Measurements from ENCODE around the gene AGAP2. TPM values are rescaled to one million over a fixed set of nuclear protein-coding genes. Genes with fewer than 3 reads are reported as not detected.
A peak's percentile ranks its signal among the peaks of the same experiment; 100 is the strongest.

AGAP2 gene
- total RNA-seq, 1 experiment from 2014 or later: 0.19 TPM

DNA sequence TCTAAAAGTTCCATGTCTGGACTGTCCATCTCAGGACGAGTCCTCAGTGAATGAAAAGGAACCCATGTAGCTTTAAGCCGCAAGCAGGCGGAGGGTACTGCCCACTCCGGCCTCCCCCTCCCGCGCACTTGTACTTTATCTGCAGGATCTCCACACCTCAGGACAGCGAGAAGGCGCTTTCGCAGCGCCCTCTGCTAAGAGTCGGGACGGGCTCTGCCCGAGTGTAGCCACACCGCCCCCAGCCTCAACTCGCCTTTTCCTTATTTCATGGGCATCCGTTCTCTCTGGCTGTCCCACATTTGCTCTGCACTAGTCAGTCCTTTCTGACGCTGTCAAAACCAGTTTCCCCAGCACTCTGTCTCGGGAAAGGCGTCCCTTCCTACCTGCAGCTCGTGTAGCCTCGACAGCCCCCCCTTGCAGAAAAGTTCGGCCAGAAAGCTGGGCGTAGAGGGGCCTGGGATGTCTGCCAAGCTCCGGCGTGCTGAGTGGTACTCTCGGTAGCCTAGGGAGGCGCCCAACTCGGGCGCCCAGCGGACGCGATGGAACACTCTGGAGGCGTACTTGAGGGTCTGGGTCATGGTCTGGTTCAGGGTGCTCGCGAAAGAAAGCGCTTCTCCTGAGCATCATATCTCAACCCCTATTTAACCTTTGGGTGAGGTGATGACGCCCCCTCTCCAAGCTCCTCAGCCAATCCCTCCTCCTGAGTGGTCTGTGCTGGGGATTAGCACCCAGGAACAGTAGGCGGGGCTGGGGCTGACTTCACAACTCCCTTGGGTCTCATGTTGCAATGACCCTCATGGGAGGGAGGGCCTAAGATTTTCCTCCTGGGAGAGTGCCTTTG is 28.1 kb upstream of the AGAP2 start, which contains the start of gene CYP27B1:
Gene CYP27B1, minus strand, starts transcription at position 615 of the 841 bp plus-strand sequence. Its CDS starts 37 bp downstream, at position 578.
- H3K36me3 Mint-ChIP-seq (ENCODE audit: insufficient read depth, unreplicated experiment): peaks cover 18% of the 10 kb centered on the region
- intact Hi-C loops (cut with micrococcal nuclease): no loop called here
- H3K4me1 Mint-ChIP-seq (ENCODE audit: insufficient read depth, unreplicated experiment): peaks cover 39% of the 10 kb centered on the region
- H3K4me3 Mint-ChIP-seq (ENCODE audit: unreplicated experiment): peak within 1 kb of the TSS; percentile 89
- BruUV-seq (replicated peaks): no TSS peak
- TF ChIP-seq, protein P1, sequence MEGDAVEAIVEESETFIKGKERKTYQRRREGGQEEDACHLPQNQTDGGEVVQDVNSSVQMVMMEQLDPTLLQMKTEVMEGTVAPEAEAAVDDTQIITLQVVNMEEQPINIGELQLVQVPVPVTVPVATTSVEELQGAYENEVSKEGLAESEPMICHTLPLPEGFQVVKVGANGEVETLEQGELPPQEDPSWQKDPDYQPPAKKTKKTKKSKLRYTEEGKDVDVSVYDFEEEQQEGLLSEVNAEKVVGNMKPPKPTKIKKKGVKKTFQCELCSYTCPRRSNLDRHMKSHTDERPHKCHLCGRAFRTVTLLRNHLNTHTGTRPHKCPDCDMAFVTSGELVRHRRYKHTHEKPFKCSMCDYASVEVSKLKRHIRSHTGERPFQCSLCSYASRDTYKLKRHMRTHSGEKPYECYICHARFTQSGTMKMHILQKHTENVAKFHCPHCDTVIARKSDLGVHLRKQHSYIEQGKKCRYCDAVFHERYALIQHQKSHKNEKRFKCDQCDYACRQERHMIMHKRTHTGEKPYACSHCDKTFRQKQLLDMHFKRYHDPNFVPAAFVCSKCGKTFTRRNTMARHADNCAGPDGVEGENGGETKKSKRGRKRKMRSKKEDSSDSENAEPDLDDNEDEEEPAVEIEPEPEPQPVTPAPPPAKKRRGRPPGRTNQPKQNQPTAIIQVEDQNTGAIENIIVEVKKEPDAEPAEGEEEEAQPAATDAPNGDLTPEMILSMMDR (IDR thresholded peaks at IDR 0.05; ENCODE audit: unreplicated experiment): no peak
- DNase-seq (ENCODE audit: unreplicated experiment): peak; percentile 92
- CTCF ChIA-PET: interaction anchor here (0.6 to 2.9 kb wide), 11 partner anchors 10 to 221 kb away, joined by 3 to 12 read pairs (median 4); partner anchors contain the start of gene TSFM
- POLR2A ChIA-PET: interaction anchor here (0.7 to 2.5 kb wide), 18 partner anchors 8 to 243 kb away, joined by 3 to 26 read pairs (median 5); partner anchors contain the start of genes CDK4, CTDSP2, MARCHF9 and MBD6
- no peaks in the 10 kb centered on the region for H3K9me3 Mint-ChIP-seq (ENCODE audit: unreplicated experiment)
- H3K27ac Mint-ChIP-seq (ENCODE audit: low read depth, unreplicated experiment): peak within 1 kb of the TSS; percentile 89
- H3K27me3 Mint-ChIP-seq (ENCODE audit: insufficient read depth, unreplicated experiment): no peaks in the 10 kb centered on the region

DNA sequence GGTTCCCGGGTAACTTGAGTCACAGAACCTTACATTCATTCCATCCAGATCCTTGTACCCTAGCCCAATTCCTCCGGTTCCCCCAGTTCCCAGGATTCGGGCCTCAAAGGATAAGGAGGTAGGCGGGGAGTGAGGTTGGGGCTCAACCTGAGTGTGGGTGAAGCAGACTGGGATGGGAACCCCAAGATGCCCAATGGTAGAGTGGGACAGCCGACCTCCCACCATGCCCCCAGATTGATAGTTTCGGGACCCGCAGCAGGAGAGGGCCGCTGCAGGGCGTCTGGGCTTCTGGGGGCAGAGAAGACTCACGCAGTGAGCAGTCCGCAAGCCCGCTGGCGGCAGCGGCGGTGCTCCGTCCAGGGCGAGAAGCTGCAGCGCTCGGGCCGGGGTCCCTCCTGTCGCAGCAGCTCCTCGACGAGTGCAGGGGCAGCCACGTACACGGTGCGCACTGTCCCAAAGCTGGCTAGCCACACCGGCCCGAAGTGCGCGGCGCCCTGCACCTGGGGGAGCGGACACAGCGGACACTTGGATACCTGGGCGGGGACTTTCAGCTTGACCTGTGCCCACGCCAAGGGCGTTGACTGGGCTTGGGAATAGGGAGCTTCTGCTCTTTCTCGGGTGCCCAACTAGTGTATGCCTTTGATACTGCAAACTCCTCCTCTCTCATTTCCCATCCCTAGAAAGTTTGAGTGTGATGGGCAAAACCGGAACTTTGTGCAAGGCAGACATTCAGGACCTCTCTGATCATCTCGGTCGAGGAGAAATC is 27.3 kb upstream of the AGAP2 start:
- H3K4me3 Mint-ChIP-seq (ENCODE audit: unreplicated experiment): peak overlapping the region; percentile 89
- H3K27ac Mint-ChIP-seq (ENCODE audit: low read depth, unreplicated experiment): peak overlapping the region; percentile 89
- DNase-seq (ENCODE audit: unreplicated experiment): peak; percentile 68
- H3K36me3 Mint-ChIP-seq (ENCODE audit: insufficient read depth, unreplicated experiment): peaks cover 18% of the 10 kb centered on the region
- no TSS peak for BruUV-seq (replicated peaks)
- ChIA-PET CTCF (interaction anchor here (0.8 to 2.9 kb wide), 8 partner anchors 9 to 40 kb away, joined by 3 to 12 read pairs (median 4); partner anchors contain the start of gene TSFM), POLR2A (interaction anchor here (0.5 to 2.5 kb wide), 18 partner anchors 8 to 136 kb away, joined by 3 to 26 read pairs (median 4); partner anchors contain the start of genes CDK4, CTDSP2, MARCHF9 and TSFM)
- no peaks in the 10 kb centered on the region for H3K27me3 Mint-ChIP-seq (ENCODE audit: insufficient read depth, unreplicated experiment)
- peaks cover 31% of the 10 kb centered on the region for H3K4me1 Mint-ChIP-seq (ENCODE audit: insufficient read depth, unreplicated experiment)
- no peaks in the 10 kb centered on the region for H3K9me3 Mint-ChIP-seq (ENCODE audit: unreplicated experiment)
- intact Hi-C loops (cut with micrococcal nuclease): no loop called here
- TF ChIP-seq, protein P1 (IDR thresholded peaks at IDR 0.05; ENCODE audit: unreplicated experiment): no peak

DNA sequence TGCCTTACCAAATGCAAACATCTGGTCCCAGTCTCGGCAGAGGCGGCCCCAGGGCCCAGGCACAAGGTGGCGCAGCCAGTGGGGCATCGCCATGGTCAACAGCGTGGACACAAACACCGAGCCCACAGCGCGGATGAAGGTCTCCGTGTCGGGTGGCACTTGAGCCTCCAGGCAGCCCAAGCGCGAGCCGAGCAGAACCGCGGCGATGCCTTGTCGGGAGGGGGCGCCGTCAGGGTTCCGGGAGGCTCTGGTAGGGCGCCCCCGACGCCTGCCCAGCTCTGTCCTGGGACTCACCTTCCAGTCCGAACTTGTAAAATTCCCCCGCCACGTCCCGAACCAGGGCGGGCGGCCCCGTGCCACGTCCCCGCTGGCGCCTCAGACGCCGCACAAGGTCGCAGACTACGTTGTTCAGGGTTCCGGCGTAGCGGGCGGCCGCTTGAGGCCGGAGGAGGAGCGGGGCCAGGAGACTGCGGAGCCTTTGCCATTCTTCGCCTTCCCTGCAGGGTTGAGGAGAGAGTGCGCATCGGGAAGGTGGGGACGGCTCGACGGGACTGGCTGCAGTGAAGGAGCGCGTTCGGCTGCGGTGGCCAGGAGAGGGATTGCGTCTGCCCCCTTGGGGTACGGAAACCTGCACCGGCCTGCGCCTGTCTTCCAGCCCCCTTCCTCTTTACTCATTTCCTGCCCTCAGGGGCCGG is 26.6 kb upstream of the AGAP2 start:
- peak overlapping the region; percentile 89 for H3K4me3 Mint-ChIP-seq (ENCODE audit: unreplicated experiment)
- H3K36me3 Mint-ChIP-seq (ENCODE audit: insufficient read depth, unreplicated experiment): peaks cover 18% of the 10 kb centered on the region
- peaks cover 25% of the 10 kb centered on the region for H3K4me1 Mint-ChIP-seq (ENCODE audit: insufficient read depth, unreplicated experiment)
- TF ChIP-seq, protein P1 (IDR thresholded peaks at IDR 0.05; ENCODE audit: unreplicated experiment): peak; percentile 35
- intact Hi-C loops (cut with micrococcal nuclease): no loop called here
- H3K27me3 Mint-ChIP-seq (ENCODE audit: insufficient read depth, unreplicated experiment): no peaks in the 10 kb centered on the region
- TSS peak; percentile 30 for BruUV-seq (replicated peaks)
- peak; percentile 73 for DNase-seq (ENCODE audit: unreplicated experiment)
- ChIA-PET CTCF (interaction anchor here (0.8 to 2.9 kb wide), 7 partner anchors 11 to 121 kb away, joined by 3 to 11 read pairs (median 5); partner anchors contain the start of genes CDK4 and TSFM), POLR2A (interaction anchor here (0.6 to 2.5 kb wide), 12 partner anchors 9 to 674 kb away, joined by 3 to 26 read pairs (median 3); partner anchors contain the start of genes CDK4, MARCHF9 and TSPAN31)
- H3K27ac Mint-ChIP-seq (ENCODE audit: low read depth, unreplicated experiment): peak overlapping the region; percentile 89
- no peaks in the 10 kb centered on the region for H3K9me3 Mint-ChIP-seq (ENCODE audit: unreplicated experiment)

Measured in MCF 10A (cell line).